A549 (cell line): Measurements from ENCODE around the gene CUZD1. TPM values are rescaled to one million over a fixed set of nuclear protein-coding genes. Genes with fewer than 3 reads are reported as not detected.

Source experiments
- ATOH8 ChIP-seq: fragments of 250-450 bp; sonication (Bioruptor Pico); IDR thresholded peaks from 2 replicates; pipeline ENCODE4 v1.5.0; 2020; ENCODE audit warnings: low read depth, mild to moderate bottlenecking, moderate library complexity
- BHLHE40 ChIP-seq: IDR thresholded peaks from 2 replicates; pipeline ENCODE4 v1.6.1; 2012; ENCODE audit warnings: low read depth, low read length, inconsistent platforms
- CBX8 ChIP-seq: fragments of 200-600 bp; sonication (generic); IDR thresholded peaks from 2 replicates; pipeline ENCODE4 v1.6.1; 2016
- CEBPB ChIP-seq, 2 experiments: fragments of >200 bp in 1 of 2; sonication (Bioruptor Twin) in 1 of 2; formaldehyde crosslinking in 1 of 2; IDR thresholded peaks; 2 replicates each; pipeline ENCODE4 v1.6.1; 2012 to 2016
- CHD4 ChIP-seq: fragments of 200-600 bp; sonication (generic); IDR thresholded peaks from 2 replicates; pipeline ENCODE4 v1.6.1; 2016; ENCODE audit warnings: antibody characterized with exemption, mild to moderate bottlenecking, borderline replicate concordance
- EHF ChIP-seq: fragments of 250-450 bp; sonication (Bioruptor Pico); IDR thresholded peaks from 2 replicates; pipeline ENCODE4 v1.5.0; 2020; ENCODE audit warnings: mild to moderate bottlenecking
- EHMT2 ChIP-seq: fragments of 200-600 bp; sonication (generic); IDR thresholded peaks from 2 replicates; pipeline ENCODE4 v1.6.1; 2016; ENCODE audit warnings: antibody characterized with exemption, low read depth, mild to moderate bottlenecking, moderate library complexity
- ELK1 ChIP-seq: fragments of 150-350 bp; IDR thresholded peaks from 2 replicates; pipeline ENCODE4 v1.6.1; 2014; ENCODE audit warnings: low read depth, mild to moderate bottlenecking, low read length
- EP300 ChIP-seq, 2 experiments: fragments of >200 bp; sonication (Bioruptor Twin); formaldehyde crosslinking; IDR thresholded peaks; 2 replicates in 1 of 2; 3 replicates in 1 of 2; pipeline ENCODE4 v1.6.1; 2016 to 2017
- ESRRA ChIP-seq: fragments of 150-350 bp; IDR thresholded peaks from 2 replicates; pipeline ENCODE4 v1.6.1; 2014; ENCODE audit warnings: mild to moderate bottlenecking, low read length, borderline replicate concordance
- FOSB ChIP-seq: fragments of 250-450 bp; sonication (Bioruptor Pico); IDR thresholded peaks from 2 replicates; pipeline ENCODE4 v1.5.0; 2020; ENCODE audit warnings: mild to moderate bottlenecking, moderate library complexity
- FOSL2 ChIP-seq, 2 experiments: fragments of 450-650 bp in 1 of 2; fragments of >200 bp in 1 of 2; sonication (Bioruptor Twin) in 1 of 2; formaldehyde crosslinking; IDR thresholded peaks; 2 replicates each; pipeline versions ENCODE4 v1.5.0 to v1.6.1; 2016 to 2020; ENCODE audit warnings: mild to moderate bottlenecking in 1 of 2, moderate library complexity in 1 of 2
- GATA3 ChIP-seq: IDR thresholded peaks from 2 replicates; pipeline ENCODE4 v1.6.1; 2012; ENCODE audit warnings: borderline replicate concordance
- HDAC2 ChIP-seq: fragments of 200-600 bp; sonication (generic); IDR thresholded peaks from 2 replicates; pipeline ENCODE4 v1.6.1; 2016
- HES2 ChIP-seq: fragments of >200 bp; sonication (Bioruptor Twin); formaldehyde crosslinking; IDR thresholded peaks from 2 replicates; pipeline ENCODE4 v1.6.1; 2016
- HEYL ChIP-seq: fragments of 250-450 bp; sonication (Bioruptor Pico); IDR thresholded peaks from 2 replicates; pipeline ENCODE4 v1.8.0; 2021; ENCODE audit warnings: mild to moderate bottlenecking, moderate library complexity
- HMGXB4 ChIP-seq: fragments of 250-450 bp; sonication (Bioruptor Pico); IDR thresholded peaks from 2 replicates; pipeline ENCODE4 v1.5.0; 2021; ENCODE audit warnings: mild to moderate bottlenecking, moderate library complexity, borderline replicate concordance
- HOXA7 ChIP-seq: fragments of 250-450 bp; sonication (Bioruptor Pico); IDR thresholded peaks from 2 replicates; pipeline ENCODE4 v1.5.0; 2020; ENCODE audit warnings: mild to moderate bottlenecking, moderate library complexity
- HOXB5 ChIP-seq: fragments of 250-450 bp; sonication (Bioruptor Pico); IDR thresholded peaks from 2 replicates; pipeline ENCODE4 v1.5.0; 2020; ENCODE audit warnings: mild to moderate bottlenecking, moderate library complexity
- JUN ChIP-seq, 2 experiments: fragments of >200 bp; sonication (Bioruptor Twin); formaldehyde crosslinking; IDR thresholded peaks; 2 replicates in 1 of 2; 3 replicates in 1 of 2; pipeline ENCODE4 v1.6.1; 2016 to 2017
- JUNB ChIP-seq: fragments of >200 bp; sonication (Bioruptor Twin); formaldehyde crosslinking; IDR thresholded peaks from 2 replicates; pipeline ENCODE4 v1.6.1; 2016
- KDM1A ChIP-seq: fragments of 200-600 bp; sonication (generic); IDR thresholded peaks from 2 replicates; pipeline ENCODE4 v1.6.1; 2016; ENCODE audit warnings: low read depth, mild to moderate bottlenecking
- KDM5A ChIP-seq: fragments of 200-600 bp; sonication (generic); IDR thresholded peaks from 2 replicates; pipeline ENCODE4 v1.6.1; 2016; ENCODE audit warnings: antibody characterized with exemption, mild to moderate bottlenecking
- MAFK ChIP-seq: fragments of 450-650 bp; IDR thresholded peaks from 2 replicates; pipeline ENCODE4 v1.6.1; 2014; ENCODE audit not compliant: partially characterized antibody
- MAZ ChIP-seq: fragments of 150-350 bp; IDR thresholded peaks from 2 replicates; pipeline ENCODE4 v1.6.1; 2014; ENCODE audit warnings: antibody characterized with exemption, low read depth, low read length, borderline replicate concordance
- MYC ChIP-seq: IDR thresholded peaks from 2 replicates; pipeline ENCODE4 v1.6.1; 2012; ENCODE audit warnings: mild to moderate bottlenecking, inconsistent platforms, low read length, improper control_type of control experiment, borderline replicate concordance
- NFE2L2 ChIP-seq: fragments of 150-350 bp; conservative IDR thresholded peaks from 2 replicates; pipeline ENCODE4 v1.6.1; 2014; ENCODE audit warnings: low read length
- PHF8 ChIP-seq: fragments of 200-600 bp; sonication (generic); IDR thresholded peaks from 2 replicates; pipeline ENCODE4 v1.6.1; 2016; ENCODE audit warnings: low read depth, mild to moderate bottlenecking, antibody characterized with exemption, moderate library complexity, borderline replicate concordance
- POLR2A ChIP-seq: IDR thresholded peaks from 2 replicates; pipeline ENCODE4 v1.6.1; 2012; ENCODE audit warnings: mild to moderate bottlenecking, low read length
- POLR2AphosphoS2 ChIP-seq: conservative IDR thresholded peaks from 2 replicates; pipeline ENCODE4 v1.6.1; 2012; ENCODE audit warnings: low read length, improper control_type of control experiment, inconsistent platforms
- RAD21 ChIP-seq, 2 experiments: fragments of >200 bp in 1 of 2; sonication (Bioruptor Twin) in 1 of 2; formaldehyde crosslinking in 1 of 2; IDR thresholded peaks in 1 of 2; conservative IDR thresholded peaks in 1 of 2; 2 replicates in 1 of 2; 3 replicates in 1 of 2; pipeline ENCODE4 v1.6.1; 2012 to 2018; ENCODE audit warnings: inconsistent platforms in 1 of 2
- RARB ChIP-seq: fragments of 250-450 bp; sonication (Bioruptor Pico); IDR thresholded peaks from 2 replicates; pipeline ENCODE4 v1.8.0; 2021; ENCODE audit warnings: mild to moderate bottlenecking, moderate library complexity
- RCOR1 ChIP-seq: fragments of 150-350 bp; IDR thresholded peaks from 2 replicates; pipeline ENCODE4 v1.6.1; 2014; ENCODE audit warnings: antibody characterized with exemption, low read length, low read depth
- SMC3 ChIP-seq: fragments of >200 bp; sonication (Bioruptor Twin); formaldehyde crosslinking; IDR thresholded peaks from 3 replicates; pipeline ENCODE4 v1.6.1; 2018; ENCODE audit warnings: inconsistent platforms
- SREBF2 ChIP-seq: fragments of 450-650 bp; IDR thresholded peaks from 2 replicates; pipeline ENCODE4 v1.6.1; 2014; ENCODE audit warnings: mild to moderate bottlenecking, moderate library complexity
- TFCP2L1 ChIP-seq: fragments of 250-450 bp; sonication (Bioruptor Pico); IDR thresholded peaks from 2 replicates; pipeline ENCODE4 v1.5.0; 2021; ENCODE audit warnings: mild to moderate bottlenecking
- TP53 ChIP-seq: fragments of 250-450 bp; sonication (Bioruptor Pico); IDR thresholded peaks from 2 replicates; pipeline ENCODE4 v1.5.0; 2021; ENCODE audit warnings: mild to moderate bottlenecking, moderate library complexity
- USF2 ChIP-seq: fragments of 450-650 bp; IDR thresholded peaks from 2 replicates; pipeline ENCODE4 v1.6.1; 2014; ENCODE audit warnings: antibody characterized with exemption
- ZC3H11A ChIP-seq: fragments of 450-650 bp; IDR thresholded peaks from 2 replicates; pipeline ENCODE4 v1.6.1; 2014; ENCODE audit warnings: antibody characterized with exemption, mild to moderate bottlenecking
- ZSCAN20 ChIP-seq: fragments of 250-450 bp; sonication (Bioruptor Pico); IDR thresholded peaks from 2 replicates; pipeline ENCODE4 v1.8.0; 2022; ENCODE audit warnings: mild to moderate bottlenecking, moderate library complexity
- polyA plus RNA-seq, 4 experiments: library from polyadenylated mRNA; depleted of rRNA in 3 of 4; stranded (reverse); fragments of >200 nt; fragmentation: RNase III in 1 of 4; extraction: RNeasy Plus Mini Kit Qiagen cat#74134 plus additional on column Dnase treatment in 1 of 4; gene quantifications; 2 replicates in 3 of 4; 3 replicates in 1 of 4; pipeline ENCODE4 v1.2.3, GENCODE V29; 2011 to 2017

CUZD1 gene
- polyA plus RNA-seq, 2 of the 4 experiments (the other 2 are of a cell fraction) = 1.4 to 2.8 TPM

- TF ChIP-seq HMGXB4 = no peak
- peak; percentile 89 for TF ChIP-seq POLR2A
- TF ChIP-seq HES2 = no peak
- no peak for TF ChIP-seq GATA3
- TF ChIP-seq MYC = no peak; the same call in 1 of the 2 replicates
- no peak for TF ChIP-seq EHF (CRISPR knock-in tag)
- 0 out of 2 replicates have a peak, but pooled peaks have one; percentile 25 for TF ChIP-seq HOXB5 (CRISPR knock-in tag)
- TF ChIP-seq KDM1A = no peak
- no peak for TF ChIP-seq ZC3H11A
- TF ChIP-seq PHF8 = peak; percentile 78
- TF ChIP-seq TFCP2L1 (CRISPR knock-in tag) = no peak
- peak in 1 of 2 experiments; percentile 68; a peak in 2 of 5 replicates for TF ChIP-seq JUN (IDR thresholded peaks at IDR 0.05)
- no peak for TF ChIP-seq MAFK
- TF ChIP-seq FOSB (CRISPR knock-in tag) = no peak
- TF ChIP-seq POLR2AphosphoS2 = no peak
- TF ChIP-seq KDM5A = no peak
- TF ChIP-seq EHMT2 = no peak
- TF ChIP-seq EP300 (IDR thresholded peaks at IDR 0.05) = no peak
- TF ChIP-seq HEYL (CRISPR knock-in tag) = no peak
- TF ChIP-seq USF2 = no peak
- 0 out of 2 replicates have a peak, but pooled peaks have one; percentile 12 for TF ChIP-seq TP53 (CRISPR knock-in tag)
- TF ChIP-seq RAD21 (conservative IDR thresholded peaks at IDR 0.05 in 1 of 2, IDR thresholded peaks at IDR 0.05 in 1 of 2) = no peak
- TF ChIP-seq FOSL2 (IDR thresholded peaks at IDR 0.05) = no peak
- no peak for TF ChIP-seq FOSL2 (CRISPR knock-in tag; IDR thresholded peaks at IDR 0.05)
- no peak for TF ChIP-seq ZSCAN20 (CRISPR knock-in tag)
- TF ChIP-seq CHD4 = no peak
- TF ChIP-seq ATOH8 (CRISPR knock-in tag) = peak; percentile 62; the same call in 1 of the 2 replicates
- no peak for TF ChIP-seq RCOR1
- no peak for TF ChIP-seq HOXA7 (CRISPR knock-in tag)
- TF ChIP-seq ELK1 = no peak
- no peak; a peak in 1 of 4 replicates for TF ChIP-seq CEBPB (IDR thresholded peaks at IDR 0.05)
- peak; percentile 21; the same call in 1 of the 3 replicates for TF ChIP-seq SMC3
- TF ChIP-seq NFE2L2 = no peak
- TF ChIP-seq ESRRA = no peak
- no peak for TF ChIP-seq MAZ
- TF ChIP-seq SREBF2 = no peak
- TF ChIP-seq HDAC2 = peak; percentile 79
- TF ChIP-seq JUNB = no peak
- no peak for TF ChIP-seq BHLHE40
- TF ChIP-seq RARB (CRISPR knock-in tag) = no peak
- no peak for TF ChIP-seq CBX8
These were observed 33.9 kb upstream of the CUZD1 start, which contains the start of gene FAM24B (continued) for GRCh38 chr10:122879339-122880273.
